Stimulated activated CD4-positive, alpha-beta T cell treated with anti-CD3 and anti-CD28 coated beads, Interleukin-4, amount 100 ng/mL, for 48 hours (primary cell): ENCODE results near the gene MEG3.

Experiments used
- DNase-seq, 2 donors: peaks; one replicate each; pipeline ENCODE4 v3.0.0-alpha.2; 2020; ENCODE audit warnings: low read depth in 2 of 2

The MEG3 gene

GRCh38 chr14:100864960-100865681 is 39.2 kb downstream of the MEG3 start:
- no peak for DNase-seq

GRCh38 chr14:100865682-100866591 is 40.0 kb downstream of the MEG3 start:
- no peak for DNase-seq

GRCh38 chr14:100866666-100867630 is 41.0 kb downstream of the MEG3 start:
- no peak for DNase-seq

- no peak for DNase-seq
These were observed 41.9 kb downstream of the MEG3 start for GRCh38 chr14:100867631-100868315.

DNA sequence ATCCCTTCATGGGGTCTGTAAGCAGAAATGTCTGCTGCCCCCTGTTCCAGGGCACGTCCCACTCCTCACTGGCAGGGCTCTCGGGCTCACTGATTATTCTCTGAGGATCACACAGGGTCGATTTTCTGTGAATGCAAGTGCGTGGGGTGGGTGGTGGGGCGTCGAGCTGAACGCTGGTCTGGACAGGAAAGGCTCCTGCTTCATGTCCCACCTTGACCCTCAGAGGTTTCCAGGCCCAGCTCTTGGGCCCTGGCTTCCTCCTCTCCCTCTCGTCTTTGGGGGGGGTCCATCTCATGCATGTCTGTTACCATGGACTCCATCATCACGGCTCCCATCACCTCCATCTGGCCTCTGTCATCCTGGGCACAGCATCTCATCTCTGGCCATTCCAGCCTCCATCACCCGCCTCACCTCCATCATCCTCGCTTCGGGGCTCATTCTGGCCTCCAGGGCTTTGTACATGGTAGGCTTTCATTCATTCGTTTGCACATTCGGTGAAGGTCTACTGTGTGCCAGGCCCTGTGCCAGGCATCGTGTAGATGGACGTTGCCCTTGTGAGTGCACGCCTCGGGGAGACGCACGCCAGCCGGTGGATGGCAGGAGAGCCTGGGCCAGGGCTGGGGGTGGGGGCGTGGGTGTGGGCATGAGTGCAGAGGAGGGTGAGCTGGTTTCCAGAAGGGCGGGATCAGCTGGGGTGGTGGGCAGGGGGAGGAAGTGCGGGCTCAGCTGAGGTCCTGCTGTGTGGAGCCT is 42.9 kb downstream of the MEG3 start:
- DNase-seq = no peak

DNA sequence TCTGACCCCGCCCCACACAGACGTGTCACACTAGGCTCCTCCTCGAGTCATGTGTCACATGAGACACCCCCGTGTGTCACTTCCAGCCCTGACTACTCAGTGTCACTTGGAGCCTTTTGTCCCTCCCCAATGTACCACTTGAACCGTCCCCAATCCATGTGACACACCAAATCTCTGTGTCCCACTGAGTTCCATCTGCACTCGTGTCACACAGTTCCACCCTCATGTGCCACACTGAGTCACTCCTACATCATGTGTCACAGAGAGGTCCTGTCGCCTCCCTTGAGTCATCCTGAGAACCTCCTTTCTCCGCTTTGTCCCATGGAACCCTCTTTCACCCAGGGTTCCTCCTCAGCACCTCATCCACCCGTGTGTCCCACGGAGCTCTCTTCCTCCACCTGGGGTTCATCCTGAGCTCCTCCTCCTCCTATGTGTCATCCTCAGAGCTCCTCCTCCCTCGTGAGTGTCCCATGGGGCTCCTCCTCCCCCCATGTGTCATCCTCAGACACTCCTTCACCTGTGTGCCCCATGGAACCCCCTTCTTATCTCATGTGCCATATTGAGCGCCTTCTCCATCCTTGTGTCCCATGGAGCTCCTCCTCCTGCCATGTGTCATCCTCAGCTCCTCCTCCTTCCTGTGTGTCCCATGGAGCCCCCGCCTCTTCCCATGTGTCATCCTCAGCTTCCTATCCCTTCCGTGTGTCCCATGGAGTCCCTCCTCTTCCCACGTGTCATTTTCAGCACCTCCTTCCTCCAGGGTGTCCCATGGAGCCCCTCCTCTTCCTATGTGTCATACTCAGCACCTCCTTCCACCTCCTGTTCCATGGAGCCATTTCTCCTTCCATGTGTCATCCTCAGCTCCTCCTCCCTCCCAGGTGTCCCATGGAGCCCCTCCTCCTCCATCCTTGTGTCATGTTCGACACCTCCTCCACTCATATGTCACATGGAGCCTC is 45.6 kb downstream of the MEG3 start:
- DNase-seq = no peak

GRCh38 chr14:100872259-100873095 is 46.6 kb downstream of the MEG3 start:
- DNase-seq = no peak

GRCh38 chr14:100873096-100873482 is 47.2 kb downstream of the MEG3 start:
- no peak for DNase-seq

GRCh38 chr14:100874051-100874410 is 48.1 kb downstream of the MEG3 start:
- DNase-seq = no peak

- DNase-seq = no peak
These were observed 48.6 kb downstream of the MEG3 start for GRCh38 chr14:100874411-100875091.

GRCh38 chr14:100875126-100875525 is 49.2 kb downstream of the MEG3 start:
- no peak for DNase-seq

DNA sequence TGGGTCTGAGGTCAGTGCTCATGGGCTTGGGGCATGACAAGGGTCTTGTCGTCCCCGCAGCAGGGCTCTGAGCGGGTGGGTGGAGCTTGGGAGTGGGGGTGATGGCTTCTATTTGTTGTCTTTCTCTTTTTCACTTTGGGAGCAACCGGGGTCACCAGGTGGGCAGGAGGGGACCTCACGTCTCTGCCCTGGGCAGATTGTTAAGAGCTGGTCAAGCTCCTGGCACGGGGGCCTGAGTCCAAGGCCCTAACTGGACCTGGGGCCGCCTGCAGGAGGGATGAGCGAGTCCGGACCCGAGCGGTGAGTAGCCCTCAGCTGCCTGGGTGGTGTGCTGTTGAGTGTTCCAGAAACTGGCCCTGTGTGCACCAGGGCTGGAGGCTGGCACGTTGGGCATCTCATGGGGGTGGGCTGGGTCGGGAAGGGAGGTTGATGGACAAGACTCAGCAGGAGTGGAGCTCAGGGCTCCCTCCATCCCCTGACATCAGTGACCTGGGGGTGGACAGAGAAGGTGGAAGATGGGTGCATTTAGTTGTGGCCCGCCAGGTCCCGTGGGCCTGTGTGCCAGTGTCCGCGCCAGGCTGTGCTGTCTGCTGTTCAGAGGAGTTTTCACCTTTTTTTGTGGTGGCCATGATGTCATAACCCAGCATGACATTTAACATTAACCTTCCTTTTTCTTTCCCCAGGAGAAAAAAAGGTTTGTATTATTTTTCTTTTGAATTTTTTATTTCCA is 50.1 kb downstream of the MEG3 start:
- no peak for DNase-seq

DNA sequence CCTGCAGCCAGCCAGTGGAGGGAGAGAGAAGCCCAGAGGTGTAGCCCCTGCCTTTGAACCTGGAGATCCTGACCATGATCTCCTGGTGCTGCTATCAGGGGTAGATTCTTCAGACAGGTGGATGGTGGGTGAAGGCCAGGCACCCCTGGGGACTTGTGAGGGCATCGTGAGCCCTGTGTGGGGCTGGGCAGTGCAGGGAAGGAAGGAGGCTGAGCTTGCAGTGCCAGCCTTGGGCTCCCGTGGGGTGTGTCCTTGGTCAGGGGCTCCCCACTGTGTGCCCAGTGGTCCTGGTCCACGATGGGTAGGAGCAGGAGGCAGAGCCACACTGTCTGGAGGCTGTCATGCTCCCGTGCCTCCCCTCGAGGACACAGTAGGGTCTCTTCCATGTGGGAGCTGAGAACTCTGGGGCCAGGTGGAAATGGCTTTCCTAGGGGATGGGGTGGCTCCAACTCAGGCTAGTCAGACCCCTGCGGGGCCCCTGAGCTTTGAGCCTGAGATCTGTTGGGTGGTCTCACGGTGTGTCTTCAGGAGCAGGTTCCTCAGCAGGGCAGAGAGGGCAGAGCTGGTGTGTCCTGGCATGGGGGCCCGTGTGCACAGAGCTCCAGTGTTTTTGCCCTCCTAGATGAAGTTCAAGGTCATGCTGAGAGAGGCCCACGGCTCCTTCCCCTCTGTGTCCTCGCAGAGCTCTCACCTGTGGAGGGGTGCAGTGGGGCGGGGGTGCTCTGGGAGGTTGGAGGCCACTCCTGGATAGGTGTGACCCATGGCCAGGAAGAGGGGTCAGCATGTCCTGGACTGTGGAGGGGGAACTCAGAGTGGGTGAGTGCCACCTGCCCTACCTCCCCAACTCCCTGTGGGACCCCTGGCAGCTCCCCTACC is 52.6 kb downstream of the MEG3 start:
- DNase-seq = no peak

GRCh38 chr14:100879194-100879593 is 53.3 kb downstream of the MEG3 start:
- no peak for DNase-seq

GRCh38 chr14:100879782-100880181 is 53.9 kb downstream of the MEG3 start:
- DNase-seq = no peak
